Neuronal stem cell (in vitro differentiated cells): ENCODE data around the gene SFMBT2.

Source experiments
- DNase-seq: peaks from one replicate; pipeline ENCODE4 v3.0.0-alpha.2; 2013; ENCODE audit warnings: low spot score
- H2AFZ ChIP-seq: one replicate; pipeline ENCODE4 v1.6.1; 2013; ENCODE audit warnings: mild to moderate bottlenecking, low read length, inconsistent platforms
- H2AK5ac ChIP-seq: 2 replicates; pipeline ENCODE4 v1.6.1; 2013; ENCODE audit warnings: low read depth, mild to moderate bottlenecking, inconsistent platforms, low read length, moderate library complexity, mixed read lengths
- H2BK120ac ChIP-seq: 2 replicates; pipeline ENCODE4 v1.6.1; 2013; ENCODE audit warnings: low read depth, mild to moderate bottlenecking, inconsistent platforms, low read length, moderate library complexity, mixed read lengths
- H2BK12ac ChIP-seq: one replicate; pipeline ENCODE4 v1.6.1; 2013; ENCODE audit warnings: low read length, inconsistent platforms
- H2BK15ac ChIP-seq: 2 replicates; pipeline ENCODE4 v1.6.1; 2013; ENCODE audit warnings: mild to moderate bottlenecking, low read length, inconsistent platforms, mixed read lengths
- H2BK5ac ChIP-seq: one replicate; pipeline ENCODE4 v1.6.1; 2013; ENCODE audit warnings: inconsistent platforms, mild to moderate bottlenecking, low read length, moderate library complexity
- H3K14ac ChIP-seq: one replicate; pipeline ENCODE4 v1.6.1; 2013; ENCODE audit warnings: low read length, inconsistent platforms
- H3K18ac ChIP-seq: 2 replicates; pipeline ENCODE4 v1.6.1; 2013; ENCODE audit warnings: low read length, inconsistent platforms
- H3K23ac ChIP-seq: 2 replicates; pipeline ENCODE4 v1.6.1; 2013; ENCODE audit warnings: low read depth, mild to moderate bottlenecking, mixed read lengths, low read length, inconsistent platforms; ENCODE audit not compliant: poor library complexity
- H3K27ac ChIP-seq: replicated peaks from 3 replicates; pipeline ENCODE4 v1.5.1; 2013; ENCODE audit warnings: low read length, inconsistent platforms
- H3K27me3 ChIP-seq, 3 experiments: 2 replicates each; pipeline ENCODE4 v1.6.1; 2013; ENCODE audit warnings: low read length in 3 of 3, mild to moderate bottlenecking in 2 of 3, inconsistent platforms in 1 of 3, low read depth in 1 of 3, mixed read lengths in 1 of 3, moderate library complexity in 1 of 3; ENCODE audit not compliant: control insufficient read depth in 3 of 3, insufficient read depth in 3 of 3
- H3K36me3 ChIP-seq, 2 donors: replicated peaks in 1 of 2; 2 replicates each; pipeline ENCODE4 v1.6.1; 2013; ENCODE audit warnings: low read length in 2 of 2; ENCODE audit not compliant: control insufficient read depth in 2 of 2, insufficient read depth in 2 of 2
- H3K4ac ChIP-seq: 2 replicates; pipeline ENCODE4 v1.6.1; 2013; ENCODE audit warnings: inconsistent platforms, mild to moderate bottlenecking, low read length, moderate library complexity
- H3K4me1 ChIP-seq, 2 donors: 1 replicate in 1 of 2; 2 replicates in 1 of 2; pipeline ENCODE4 v1.6.1; 2013; ENCODE audit warnings: low read length in 2 of 2, low read depth in 1 of 2; ENCODE audit not compliant: control insufficient read depth in 2 of 2, insufficient read depth in 1 of 2
- H3K4me2 ChIP-seq: one replicate; pipeline ENCODE4 v1.6.1; 2013; ENCODE audit warnings: mild to moderate bottlenecking, low read length, inconsistent platforms; ENCODE audit not compliant: insufficient read depth, poor library complexity, severe bottlenecking
- H3K4me3 ChIP-seq, 2 donors: 2 replicates each; pipeline ENCODE4 v1.5.1; 2013; ENCODE audit warnings: low read length in 2 of 2, mild to moderate bottlenecking in 2 of 2, inconsistent platforms in 1 of 2, moderate library complexity in 1 of 2
- H3K79me1 ChIP-seq: one replicate; pipeline ENCODE4 v1.6.1; 2013; ENCODE audit warnings: low read depth, mild to moderate bottlenecking, inconsistent platforms, low read length, moderate library complexity
- H3K9ac ChIP-seq: one replicate; pipeline ENCODE4 v1.6.1; 2013; ENCODE audit warnings: mild to moderate bottlenecking, low read depth, low read length, inconsistent platforms; ENCODE audit not compliant: poor library complexity
- H3K9me3 ChIP-seq, 2 donors: replicated peaks in 1 of 2; 2 replicates each; pipeline versions ENCODE3 to v1.6.1; 2013; ENCODE audit warnings: low read length in 2 of 2, mild to moderate bottlenecking in 2 of 2, inconsistent platforms in 1 of 2, low read depth in 1 of 2, mixed read lengths in 1 of 2, moderate library complexity in 1 of 2; ENCODE audit not compliant: control insufficient read depth in 2 of 2, insufficient read depth in 1 of 2
- H4K8ac ChIP-seq: one replicate; pipeline ENCODE4 v1.6.1; 2013; ENCODE audit warnings: low read depth, mild to moderate bottlenecking, inconsistent platforms, low read length, moderate library complexity
- H4K91ac ChIP-seq: one replicate; pipeline ENCODE4 v1.6.1; 2013; ENCODE audit warnings: low read length, low read depth, mild to moderate bottlenecking, inconsistent platforms; ENCODE audit not compliant: poor library complexity
- WGBS, 2 donors: extraction: QIAGEN DNeasy Blood & Tissue Kit; methylation state at CpG; one replicate each; pipeline ENCODE4 v1.1.7; 2013; ENCODE audit warnings: missing lambda C conversion rate in 2 of 2, mixed read lengths in 1 of 2; ENCODE audit not compliant: insufficient read length in 2 of 2, insufficient replicate concordance in 1 of 2; ENCODE audit errors: extremely low coverage in 2 of 2; 5-methylcytosine and 5-hydroxymethylcytosine counted together

Gene SFMBT2

GRCh38 chr10:7365027-7365745, 45.6 kb downstream of the SFMBT2 start:
- H3K79me1 ChIP-seq = no peaks in the 10 kb centered on the region
- no peak overlapping the region for H2AFZ ChIP-seq
- H3K14ac ChIP-seq = no peak overlapping the region
- no peak overlapping the region for H2BK120ac ChIP-seq
- H3K36me3 ChIP-seq = peaks cover 0 to 23% of the 10 kb centered on the region in 2 donors
- no peak overlapping the region for H3K4me3 ChIP-seq
- no peak overlapping the region for H3K4me2 ChIP-seq
- no peak overlapping the region for H2AK5ac ChIP-seq
- no peak overlapping the region for H3K18ac ChIP-seq
- no peak overlapping the region for H3K23ac ChIP-seq
- H3K27me3 ChIP-seq = no peaks in the 10 kb centered on the region
- H3K9ac ChIP-seq = no peak overlapping the region
- no peak overlapping the region for H2BK15ac ChIP-seq
- H3K4ac ChIP-seq = no peak overlapping the region
- no peak overlapping the region for H3K27ac ChIP-seq
- peaks cover 7 to 13% of the 10 kb centered on the region in 2 donors for H3K4me1 ChIP-seq
- H4K8ac ChIP-seq = no peak overlapping the region
- H3K9me3 ChIP-seq = peaks cover 0 to 5% of the 10 kb centered on the region in 2 donors
- no peak overlapping the region for H2BK5ac ChIP-seq
- no peak for DNase-seq
- no CpG with 5 or more reads among the region's 11 CpGs for WGBS, 2 donors
- no peak overlapping the region for H2BK12ac ChIP-seq
- no peak overlapping the region for H4K91ac ChIP-seq

DNA sequence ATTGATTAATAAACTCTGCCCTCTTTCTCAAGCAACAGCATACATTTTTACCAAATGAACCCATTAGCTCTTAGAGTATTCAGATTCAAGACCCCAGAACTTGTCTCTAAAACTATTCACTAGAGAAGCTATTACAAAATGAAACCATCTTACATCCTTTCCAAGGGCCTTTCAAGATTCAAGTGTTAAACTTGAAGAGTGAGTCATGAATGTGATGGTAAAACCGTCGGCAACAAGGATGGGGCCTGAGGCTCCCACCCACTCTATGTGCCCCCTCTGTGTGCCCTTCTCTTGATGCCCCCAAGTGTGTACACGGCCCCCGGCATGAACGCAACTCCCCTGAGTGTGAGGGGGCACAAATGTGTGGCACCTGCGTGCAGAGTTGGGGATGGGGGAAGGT, 46.4 kb downstream of the SFMBT2 start:
- DNase-seq = no peak
- peaks cover 7 to 13% of the 10 kb centered on the region in 2 donors for H3K4me1 ChIP-seq
- H3K18ac ChIP-seq = no peak overlapping the region
- no peak overlapping the region for H2BK5ac ChIP-seq
- H2BK120ac ChIP-seq = no peak overlapping the region
- peaks cover 0 to 5% of the 10 kb centered on the region in 2 donors for H3K9me3 ChIP-seq
- no peak overlapping the region for H2BK12ac ChIP-seq
- H2AFZ ChIP-seq = no peak overlapping the region
- H3K4me2 ChIP-seq = no peak overlapping the region
- no peak overlapping the region for H4K8ac ChIP-seq
- no peak overlapping the region for H3K4me3 ChIP-seq
- no peak overlapping the region for H3K9ac ChIP-seq
- H3K23ac ChIP-seq = no peak overlapping the region
- H3K79me1 ChIP-seq = no peaks in the 10 kb centered on the region
- H3K27ac ChIP-seq = no peak overlapping the region
- H2BK15ac ChIP-seq = no peak overlapping the region
- H3K36me3 ChIP-seq = peaks cover 0 to 23% of the 10 kb centered on the region in 2 donors
- WGBS, 2 donors = no CpG with 5 or more reads among the region's 6 CpGs
- no peak overlapping the region for H4K91ac ChIP-seq
- H3K27me3 ChIP-seq = no peaks in the 10 kb centered on the region
- H3K14ac ChIP-seq = no peak overlapping the region
- H3K4ac ChIP-seq = no peak overlapping the region
- no peak overlapping the region for H2AK5ac ChIP-seq

GRCh38 chr10:7363700-7364099, 47.1 kb downstream of the SFMBT2 start:
- Histone ChIP-seq H3K4me1 (peaks cover 7 to 13% of the 10 kb centered on the region in 2 donors), H2BK15ac (no peak overlapping the region), H3K23ac (no peak overlapping the region), H2AFZ (no peak overlapping the region), H3K27me3 (no peaks in the 10 kb centered on the region), H4K8ac (no peak overlapping the region), H4K91ac (no peak overlapping the region), H3K36me3 (peaks cover 0 to 23% of the 10 kb centered on the region in 2 donors), H3K27ac (no peak overlapping the region), H3K4ac (no peak overlapping the region), H2BK120ac (no peak overlapping the region), H3K18ac (no peak overlapping the region), H3K9me3 (peaks cover 0 to 8% of the 10 kb centered on the region in 2 donors), H2AK5ac (no peak overlapping the region), H2BK5ac (no peak overlapping the region), H3K14ac (no peak overlapping the region), H3K79me1 (no peaks in the 10 kb centered on the region), H2BK12ac (no peak overlapping the region), H3K4me3 (no peak overlapping the region), H3K9ac (no peak overlapping the region), H3K4me2 (no peak overlapping the region)
- DNase-seq = no peak
- no CpG with 5 or more reads among the region's 6 CpGs for WGBS, 2 donors

DNA sequence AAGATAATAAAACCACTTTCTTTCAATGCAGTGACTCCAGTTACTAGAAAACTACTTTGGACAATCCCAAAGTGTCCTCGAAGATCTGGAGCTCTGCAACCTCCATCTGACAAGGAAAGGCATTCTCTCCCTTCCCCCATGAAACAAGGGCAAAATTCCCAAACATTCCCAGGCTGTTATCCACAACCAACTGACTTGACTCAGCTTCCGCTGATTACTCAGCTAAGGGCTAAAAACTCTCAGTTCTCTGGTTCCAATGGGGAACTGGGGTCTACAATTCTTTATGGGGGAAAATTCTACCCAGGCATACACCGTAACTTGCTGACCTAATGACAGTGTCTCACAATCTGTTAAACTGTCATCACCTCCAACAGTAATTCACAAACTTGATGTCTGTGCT, 48.4 kb downstream of the SFMBT2 start:
- Histone ChIP-seq H3K14ac (no peak overlapping the region), H3K27me3 (no peaks in the 10 kb centered on the region), H3K4me2 (no peak overlapping the region), H3K36me3 (peaks cover 0 to 15% of the 10 kb centered on the region in 2 donors), H2BK12ac (no peak overlapping the region), H3K23ac (no peak overlapping the region), H3K27ac (no peak overlapping the region), H2BK120ac (no peak overlapping the region), H3K79me1 (no peaks in the 10 kb centered on the region), H2BK15ac (no peak overlapping the region), H4K91ac (no peak overlapping the region), H3K9me3 (peaks cover 0 to 10% of the 10 kb centered on the region in 2 donors), H3K4me1 (peaks cover 7 to 11% of the 10 kb centered on the region in 2 donors), H2AFZ (no peak overlapping the region), H3K4me3 (no peak overlapping the region), H2AK5ac (no peak overlapping the region), H2BK5ac (no peak overlapping the region), H3K4ac (no peak overlapping the region), H3K18ac (no peak overlapping the region), H4K8ac (no peak overlapping the region), H3K9ac (no peak overlapping the region)
- no CpG with 5 or more reads among the region's 3 CpGs for WGBS, 2 donors
- DNase-seq = no peak
